GM18858 (cell line): ENCODE data around the gene CHAF1B.
"Not testable (repeated sequence)": the region's sequence is repeated elsewhere in the genome, so short reads cannot be mapped to it uniquely, and the experiment has no call there.

ENCODE experiments used
- ATAC-seq: cut with Tn5 transposase; IDR thresholded peaks from one replicate; pipeline ENCODE4 v1.9.1; 2021; ENCODE audit not compliant: unreplicated experiment

CHAF1B gene

DNA sequence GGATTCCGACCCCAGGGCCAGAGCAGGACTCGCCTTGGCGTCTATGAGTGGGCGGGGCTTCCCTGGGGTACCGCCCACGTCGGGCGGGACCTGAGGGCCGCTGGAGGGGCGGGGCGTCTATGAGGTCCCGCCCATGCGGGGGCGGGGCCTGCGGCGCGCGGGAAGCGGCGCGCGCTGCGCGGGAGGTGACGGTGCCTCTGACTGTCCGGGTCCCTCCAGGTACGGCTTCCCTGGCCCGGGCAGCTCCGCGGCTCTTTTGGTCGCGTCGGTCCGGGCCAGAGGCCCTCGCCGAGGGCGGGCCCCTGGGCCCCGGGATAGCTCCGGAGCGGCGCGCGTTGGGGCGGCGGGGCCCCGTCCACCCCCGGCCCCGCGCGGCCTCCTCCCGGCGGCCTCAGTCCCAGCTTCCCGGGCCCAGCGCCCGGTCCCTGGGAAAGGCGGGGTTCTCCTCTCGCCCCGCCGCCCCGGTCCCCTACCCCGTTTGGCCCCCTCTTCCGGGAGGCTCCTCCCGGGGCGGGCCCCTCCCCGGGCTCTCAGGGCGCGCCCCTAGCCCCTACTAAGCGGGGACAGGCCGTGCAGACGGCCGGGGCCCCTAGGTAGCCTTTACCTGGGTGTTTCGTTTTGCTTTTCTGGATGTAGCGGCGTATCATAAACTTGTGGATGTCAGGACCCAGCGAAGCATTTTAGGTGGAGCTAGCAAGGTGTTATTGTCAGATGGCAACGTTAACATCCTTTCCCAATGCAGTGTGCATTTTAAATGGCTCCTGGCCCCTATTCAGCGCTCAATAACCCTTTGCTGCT, at the start of gene CHAF1B:
TSS of gene CHAF1B (plus strand) at position 160 of the 798 bp plus-strand sequence. CDS start 745 bp downstream, outside the sequence.
- peak; percentile 77 for ATAC-seq

DNA sequence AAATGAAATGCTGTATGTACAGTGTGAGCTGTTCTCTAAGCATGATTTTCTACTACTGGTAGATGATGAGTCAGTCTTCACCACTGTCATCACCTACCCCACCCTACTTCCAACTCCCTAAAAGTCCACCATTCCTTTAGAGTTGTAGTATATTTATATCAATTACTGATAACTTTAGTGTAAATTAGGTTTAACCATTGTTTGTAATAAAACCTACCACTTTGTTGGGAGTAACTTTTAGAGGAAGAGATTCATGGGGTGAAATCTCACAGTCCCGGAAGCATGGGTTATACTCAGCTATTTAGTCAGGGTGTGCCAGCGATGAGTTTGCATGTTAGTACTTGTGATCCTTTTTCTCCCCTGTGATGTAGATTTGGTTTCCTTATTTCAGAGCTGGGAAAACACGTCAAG, 48.1 kb upstream of the CHAF1B start:
- ATAC-seq = no peak

DNA sequence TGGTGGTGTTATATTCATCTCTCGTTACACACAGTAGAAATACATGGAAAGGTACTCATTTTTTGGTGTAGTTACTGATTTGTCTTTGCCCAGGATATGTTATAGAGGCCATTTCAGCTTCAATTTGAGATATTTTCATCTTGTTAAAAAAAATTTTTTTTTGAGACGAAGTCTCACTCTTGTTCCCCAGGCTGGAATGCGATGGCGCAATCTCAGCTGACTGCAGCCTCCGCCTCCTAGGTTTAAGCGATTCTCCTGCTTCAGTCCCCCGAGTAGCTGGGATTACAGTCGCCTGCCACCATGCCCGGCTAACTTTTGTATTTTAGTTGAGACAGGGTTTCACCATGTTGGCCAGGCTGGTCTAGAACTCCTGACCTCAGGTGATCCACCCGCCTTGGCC, 46.2 kb upstream of the CHAF1B start:
- ATAC-seq = no peak

DNA sequence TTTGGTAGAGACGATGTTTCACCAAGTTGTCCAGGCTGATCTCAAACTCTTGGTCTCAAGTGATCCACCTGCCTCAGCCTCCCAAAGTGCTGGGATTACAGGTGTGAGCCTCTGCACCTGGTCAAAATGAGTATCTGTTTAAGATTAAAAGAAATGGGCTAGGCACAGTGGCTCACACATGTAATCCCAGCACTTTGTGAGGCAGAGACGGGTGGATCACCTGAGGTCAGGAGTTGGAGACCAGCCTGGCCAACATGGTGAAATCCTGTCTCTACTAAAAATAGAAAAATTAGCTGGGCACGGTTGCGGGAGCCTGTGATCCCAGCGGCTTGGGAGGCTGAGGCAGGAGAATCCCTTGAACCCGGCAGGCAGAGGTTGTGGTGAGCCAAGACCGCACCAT, 42.6 kb upstream of the CHAF1B start:
- not testable (repeated sequence) for ATAC-seq

DNA sequence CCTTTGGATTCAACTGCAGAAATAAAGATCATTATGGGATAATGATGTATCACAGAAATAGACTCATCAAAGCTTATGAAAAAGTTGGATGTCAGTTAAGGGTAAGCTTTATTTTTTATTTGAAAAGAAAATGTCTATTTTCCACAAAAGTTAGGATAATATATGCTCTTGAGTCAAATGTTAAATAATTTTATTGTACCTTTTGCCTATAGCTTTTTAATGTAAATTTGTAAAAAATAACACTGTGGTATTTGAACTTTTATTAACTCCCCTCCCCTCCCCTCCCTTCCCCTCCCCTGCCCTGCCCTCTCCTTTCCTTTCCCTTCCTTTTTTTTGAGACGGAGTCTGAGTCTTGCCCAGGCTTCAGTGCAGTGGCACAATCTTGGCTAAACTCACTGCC, 40.3 kb upstream of the CHAF1B start:
- no peak for ATAC-seq

DNA sequence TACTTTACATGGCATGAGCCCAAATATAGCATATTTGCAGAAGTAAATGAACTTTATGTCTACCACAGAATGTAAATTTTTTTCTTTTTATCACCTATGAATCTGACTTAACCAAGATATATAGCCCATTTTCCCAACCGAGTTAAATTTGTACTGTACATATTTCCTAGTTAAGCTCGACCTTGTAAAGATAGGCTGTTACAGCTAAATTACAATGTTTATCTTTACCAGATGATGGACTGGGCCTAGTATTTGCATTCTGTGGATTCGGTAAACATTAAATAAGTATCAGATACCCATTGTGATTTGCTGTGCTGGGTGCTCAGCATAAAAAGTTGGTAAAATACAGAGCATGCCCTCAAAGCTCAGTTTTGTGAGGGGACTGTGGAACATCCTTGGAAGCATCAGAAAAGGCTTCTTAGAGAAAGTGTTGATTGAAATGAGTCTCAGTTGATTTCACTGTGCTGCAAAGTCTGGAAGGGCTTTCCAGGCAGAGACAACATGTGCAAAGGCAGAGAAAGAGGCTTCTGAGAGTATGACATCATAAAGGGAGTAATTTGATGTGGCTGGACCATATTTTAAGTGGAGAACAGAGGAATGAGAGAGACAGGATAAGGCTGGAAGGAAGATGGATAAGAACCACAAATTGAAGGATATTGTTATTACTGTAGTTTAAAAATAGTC, 37.8 kb upstream of the CHAF1B start:
- no peak for ATAC-seq

DNA sequence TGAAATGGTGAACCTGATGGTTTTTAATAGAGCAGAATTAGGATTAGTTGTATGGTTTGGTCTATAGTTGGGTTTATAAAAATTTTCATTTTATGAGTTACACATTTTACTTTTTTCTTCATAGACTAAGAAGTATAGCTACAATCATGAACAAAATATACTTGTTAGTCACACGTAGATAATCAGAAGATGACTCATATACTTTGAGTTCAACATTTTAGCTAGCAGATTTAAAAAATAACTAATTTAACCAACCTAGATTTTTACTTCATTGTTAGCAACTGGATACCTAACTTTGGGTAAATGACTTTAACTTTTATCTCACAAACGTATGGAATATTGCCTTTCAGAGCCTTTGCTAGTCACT, 37.2 kb upstream of the CHAF1B start:
- no peak for ATAC-seq

DNA sequence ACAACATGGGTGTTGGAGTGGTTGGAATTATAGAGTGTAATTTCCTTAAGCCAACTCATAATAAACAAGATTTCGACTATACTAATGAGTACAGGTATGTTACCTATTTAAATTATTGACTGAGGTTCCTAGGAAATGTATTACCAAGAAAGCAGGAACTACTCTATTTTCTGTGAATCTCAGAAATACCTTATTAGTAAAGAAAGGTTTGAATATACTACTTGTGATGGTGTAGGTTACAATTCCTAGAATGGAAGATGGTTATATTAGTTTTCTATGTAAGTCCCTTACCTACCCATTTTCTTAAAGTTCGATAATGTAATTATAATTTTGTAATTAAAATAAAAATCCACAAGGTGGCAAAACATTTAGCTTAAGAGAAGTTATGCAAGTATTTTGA, 35.9 kb upstream of the CHAF1B start:
- no peak for ATAC-seq

DNA sequence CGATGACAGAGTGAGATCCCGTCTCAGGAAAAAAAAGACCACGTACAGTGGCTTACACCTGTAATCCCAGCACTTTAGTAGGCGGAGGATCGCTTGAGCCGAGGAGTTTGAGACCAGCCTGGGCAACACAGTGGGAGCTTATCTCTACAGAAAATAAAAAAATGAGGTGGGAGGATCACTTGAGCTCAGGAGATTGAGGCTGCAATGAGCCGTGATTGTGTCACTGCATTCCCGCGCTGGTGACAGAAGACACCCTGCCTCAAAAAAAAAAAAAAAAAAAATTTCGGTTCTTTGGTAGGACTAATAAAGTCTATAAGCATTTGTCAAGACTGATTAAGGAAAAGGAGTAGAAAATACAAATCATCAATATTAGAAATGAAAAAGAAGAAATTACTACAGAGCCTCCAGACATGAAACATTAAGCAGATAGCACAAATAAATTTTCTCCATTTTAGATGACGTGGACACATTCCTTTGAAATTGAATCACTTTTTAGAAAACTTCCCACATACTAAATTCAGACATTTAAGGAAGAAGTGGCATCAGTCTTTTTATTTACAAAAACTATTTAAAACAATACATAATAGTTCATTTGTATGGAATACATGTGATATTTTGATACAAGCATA, 34.8 kb upstream of the CHAF1B start:
- ATAC-seq = no peak

DNA sequence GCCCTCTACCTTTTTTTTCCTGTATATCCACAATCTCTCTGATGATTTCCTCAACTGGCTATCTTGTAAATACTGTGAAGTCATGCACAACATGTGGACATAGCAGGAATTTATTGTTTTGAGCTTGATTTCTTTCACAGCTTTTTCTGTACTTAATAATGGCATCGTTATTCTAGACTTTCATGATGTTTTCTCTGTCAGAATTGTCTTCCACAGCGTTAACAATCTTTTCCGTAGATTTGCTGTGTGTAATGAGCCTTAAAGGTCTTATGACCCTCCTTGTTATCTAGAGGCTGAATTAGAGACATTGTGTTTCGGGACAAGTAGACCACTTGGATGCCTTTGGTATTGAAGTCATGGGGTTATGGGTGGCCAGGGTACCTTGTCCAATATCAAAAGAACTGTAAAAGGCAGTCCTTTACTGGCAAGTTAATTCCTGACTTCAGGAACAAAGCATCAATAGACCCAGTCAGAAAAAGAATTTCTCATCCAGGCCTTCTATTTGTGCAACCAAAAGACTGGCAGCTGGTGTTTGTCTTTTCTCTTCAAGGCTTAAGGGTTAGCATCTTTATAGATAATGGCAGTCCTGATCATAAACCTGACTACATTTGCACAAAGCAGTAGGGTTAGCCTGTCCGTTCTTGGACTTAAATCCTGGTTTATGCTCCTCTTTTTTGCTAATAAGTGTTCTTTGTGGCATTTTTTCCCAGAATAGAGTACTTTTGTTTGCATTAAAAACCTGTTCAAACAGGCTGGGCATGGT, 30.1 kb upstream of the CHAF1B start:
- ATAC-seq = no peak

DNA sequence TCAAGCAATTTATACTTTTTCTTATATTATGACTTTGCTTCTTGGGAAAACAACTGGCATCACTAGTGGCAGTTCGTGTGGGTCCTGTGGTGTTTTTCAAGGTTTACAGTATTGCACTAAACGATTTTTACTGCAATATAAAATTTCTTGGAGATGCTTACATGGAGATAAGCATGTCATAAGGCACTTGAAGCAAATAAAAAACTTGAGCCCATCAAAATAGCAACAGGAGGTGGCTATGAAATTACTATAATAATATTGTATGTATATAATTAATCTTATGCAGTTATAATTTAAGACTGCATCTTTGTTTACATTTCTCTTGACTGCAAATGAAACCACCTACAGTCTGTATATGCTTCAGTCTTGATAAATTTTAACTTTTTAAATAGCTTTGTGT, 29.3 kb upstream of the CHAF1B start:
- no peak for ATAC-seq

DNA sequence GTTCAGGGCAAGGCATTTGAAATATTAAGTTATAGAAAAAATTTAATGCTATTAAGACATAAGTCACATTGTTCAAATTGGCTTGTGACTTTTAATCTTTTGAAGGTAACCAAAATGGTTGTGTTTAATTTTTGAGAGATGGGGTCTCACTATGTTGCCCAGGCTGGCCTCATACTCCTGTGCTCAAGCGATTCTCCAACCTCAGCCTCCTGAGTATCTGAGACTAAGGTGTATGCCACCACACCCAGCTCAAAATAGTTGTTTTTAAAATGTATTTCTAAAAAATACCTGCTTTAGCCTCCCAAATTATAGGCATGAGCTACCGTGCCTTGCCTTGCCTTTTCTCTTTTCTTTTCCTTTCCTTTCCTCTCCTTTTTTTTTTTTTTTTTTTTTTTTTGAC, 26.0 kb upstream of the CHAF1B start:
- no peak for ATAC-seq

DNA sequence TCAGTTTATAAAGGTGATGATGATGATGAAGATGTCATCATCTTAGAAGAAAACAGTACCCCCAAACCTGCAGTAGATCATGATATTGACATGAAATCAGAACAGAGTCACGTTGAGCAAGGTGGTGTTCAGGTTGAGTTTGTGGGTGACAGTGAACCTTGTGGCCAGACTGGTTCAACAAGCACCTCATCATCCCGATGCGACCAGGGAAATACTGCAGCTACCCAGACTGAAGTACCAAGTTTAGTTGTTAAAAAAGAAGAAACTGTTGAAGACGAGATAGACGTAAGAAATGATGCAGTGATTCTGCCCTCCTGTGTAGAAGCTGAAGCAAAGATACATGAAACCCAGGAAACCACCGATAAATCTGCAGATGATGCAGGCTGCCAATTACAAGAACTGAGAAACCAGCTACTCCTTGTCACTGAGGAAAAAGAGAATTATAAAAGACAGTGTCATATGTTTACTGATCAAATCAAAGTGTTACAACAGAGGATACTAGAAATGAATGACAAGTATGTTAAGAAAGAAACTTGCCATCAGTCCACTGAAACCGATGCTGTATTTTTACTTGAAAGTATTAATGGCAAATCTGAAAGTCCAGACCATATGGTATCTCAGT, 16.0 kb upstream of the CHAF1B start:
- no peak for ATAC-seq

DNA sequence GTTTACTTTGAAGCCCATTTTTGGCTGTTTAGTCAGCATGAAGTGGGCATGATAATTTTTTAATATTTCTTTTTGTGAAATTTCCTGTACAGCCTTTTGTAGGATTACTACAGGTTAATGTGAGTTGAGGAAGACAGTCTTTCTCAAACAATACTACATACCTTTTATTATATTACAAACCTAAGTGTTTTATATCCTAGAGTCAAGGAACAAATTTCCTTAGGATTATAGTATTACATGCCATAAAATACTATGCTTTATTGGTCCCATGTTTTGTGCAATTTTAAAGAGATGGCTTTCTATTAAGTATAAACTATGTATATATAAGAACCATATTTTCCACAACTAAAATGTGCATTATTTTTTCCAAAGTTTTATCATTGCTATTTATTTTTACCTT, 9.2 kb upstream of the CHAF1B start:
- ATAC-seq = no peak

DNA sequence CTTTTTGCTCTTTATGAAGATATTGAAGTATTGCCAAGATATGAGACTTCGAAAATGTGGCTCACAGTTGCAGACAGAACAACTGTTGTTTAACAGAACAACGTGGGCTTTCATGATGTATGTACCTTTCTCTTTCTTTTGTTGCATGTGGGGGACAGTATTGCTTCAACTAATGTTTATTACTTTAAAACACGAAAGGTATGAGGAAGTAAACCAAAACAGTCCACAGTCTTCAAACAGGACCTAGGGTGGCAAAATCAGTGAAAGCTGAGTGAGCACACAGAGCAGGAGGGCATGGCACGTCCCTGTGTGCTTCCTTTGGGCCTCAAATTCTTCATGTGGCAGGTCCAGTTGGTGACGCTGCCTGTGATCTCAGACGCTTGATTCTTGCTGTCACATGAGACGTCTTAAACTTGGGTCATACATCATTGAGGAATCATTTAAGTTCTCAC, 7.8 kb upstream of the CHAF1B start:
- ATAC-seq = no peak

DNA sequence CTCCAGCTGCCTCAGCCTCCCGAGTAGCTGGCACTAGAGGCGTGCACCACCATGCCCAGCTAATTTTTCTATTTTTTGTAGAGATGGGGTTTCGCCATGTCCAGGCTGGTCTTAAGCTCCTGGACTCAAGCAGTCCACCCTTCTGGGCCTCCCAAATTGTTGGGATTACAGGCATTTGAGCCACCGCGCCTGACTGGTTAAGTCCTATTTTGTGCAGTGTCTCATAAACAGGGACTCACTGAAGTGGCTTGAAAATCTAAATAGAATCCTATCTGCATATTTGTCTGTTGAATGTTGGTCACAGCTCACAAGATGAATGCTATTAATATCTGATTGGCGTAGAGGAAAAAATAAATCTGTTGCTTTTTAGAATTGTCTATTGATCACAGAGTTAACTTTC, 5.9 kb upstream of the CHAF1B start:
- ATAC-seq = no peak

DNA sequence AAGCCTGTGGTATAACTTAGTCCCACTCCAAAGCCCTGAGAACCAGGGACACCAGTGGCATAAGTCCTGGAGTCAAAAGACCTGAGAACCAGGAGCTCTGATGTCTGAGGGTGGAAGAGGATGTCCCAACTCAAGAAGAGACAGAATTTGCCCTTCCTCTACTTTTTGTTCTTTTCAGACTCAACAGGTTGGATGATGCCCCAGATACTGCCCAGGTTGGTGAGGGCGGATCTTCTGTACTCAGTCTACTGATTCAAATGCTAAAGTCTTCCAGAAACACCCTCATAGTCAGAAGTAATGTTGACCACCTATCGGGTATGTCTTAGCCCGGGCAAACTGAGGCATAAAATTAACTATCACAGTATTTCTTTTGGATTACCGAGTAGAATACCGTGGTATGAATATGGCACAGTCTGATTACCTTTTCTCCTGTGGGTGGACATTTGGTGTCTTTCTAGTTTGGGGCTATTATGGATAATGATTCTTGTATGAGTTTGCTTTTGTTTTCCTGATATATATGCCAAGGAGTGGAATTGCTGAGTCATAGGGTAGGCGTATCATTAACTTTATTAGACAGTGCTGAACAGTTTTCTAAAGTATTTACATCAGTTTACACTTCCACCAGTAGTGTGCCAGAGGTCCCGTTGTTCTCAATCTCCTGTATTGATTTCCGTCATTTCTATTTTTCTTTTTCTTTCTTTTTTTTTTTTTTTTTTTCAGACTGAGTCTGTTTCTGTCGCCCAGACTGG, 3.2 kb upstream of the CHAF1B start:
- no peak for ATAC-seq

DNA sequence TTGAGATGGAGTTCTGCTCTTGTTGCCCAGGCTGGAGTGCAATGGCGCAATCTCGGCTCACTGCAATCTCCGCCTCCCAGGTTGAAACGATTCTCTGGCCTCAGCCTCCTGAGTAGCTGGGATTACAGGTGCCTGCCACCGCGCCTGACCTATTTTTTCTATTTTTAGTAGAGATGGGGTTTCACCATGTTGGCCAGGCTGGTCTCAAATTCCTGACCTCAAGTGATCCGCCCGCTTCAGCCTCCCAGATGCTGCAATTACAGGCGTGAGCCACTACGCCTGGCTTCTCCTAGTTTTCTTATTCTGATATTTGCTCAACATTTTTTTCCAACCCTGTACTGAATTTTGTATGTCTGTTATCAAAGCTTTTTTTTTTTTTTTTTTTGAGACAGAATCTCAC, 2.5 kb upstream of the CHAF1B start:
- not testable (repeated sequence) for ATAC-seq

DNA sequence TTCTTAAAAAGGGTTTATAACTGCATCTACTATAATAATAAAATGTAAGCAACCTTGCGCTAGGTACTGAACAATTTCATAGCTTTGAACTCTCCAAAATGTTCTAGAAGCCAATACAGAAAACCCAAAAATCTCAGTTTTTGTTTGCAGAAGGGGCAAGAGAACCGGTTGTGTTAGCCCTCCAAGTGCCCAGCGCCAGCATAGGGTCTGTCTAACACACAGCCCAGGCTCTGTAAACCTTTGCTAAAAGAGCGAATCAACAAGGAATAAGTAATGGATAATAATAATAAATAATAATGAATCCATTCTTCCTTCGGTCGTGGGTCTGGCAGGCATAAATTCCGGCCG, 333 bp upstream of the CHAF1B start:
- no peak for ATAC-seq

DNA sequence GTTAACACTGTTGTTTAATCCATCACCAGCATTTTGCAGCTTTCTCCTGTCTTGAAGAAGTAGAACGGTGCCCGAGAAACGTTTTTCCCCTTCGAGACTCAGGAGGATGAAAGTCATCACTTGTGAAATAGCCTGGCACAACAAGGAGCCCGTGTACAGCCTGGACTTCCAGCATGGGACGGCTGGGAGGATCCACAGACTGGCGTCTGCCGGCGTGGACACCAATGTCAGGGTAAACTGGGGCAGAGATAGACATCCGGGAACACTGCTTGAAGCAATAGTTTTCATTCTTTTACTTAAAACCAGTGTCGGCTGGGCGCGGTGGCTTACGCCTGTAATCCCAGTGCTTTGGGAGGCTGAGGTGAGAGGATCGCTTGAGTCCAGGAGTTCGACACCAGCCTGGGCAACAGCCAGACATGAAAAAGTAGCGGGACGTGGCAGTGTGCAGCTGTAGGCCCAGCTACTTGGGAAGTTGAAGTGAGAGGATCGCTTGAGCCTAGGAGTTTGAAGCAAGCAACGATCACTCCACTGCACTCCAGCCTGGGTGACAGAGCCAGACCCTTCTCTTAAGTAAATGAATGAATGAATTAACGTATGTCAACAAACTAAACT, 945 bp downstream of the CHAF1B start:
- no peak for ATAC-seq
